ENCODE data around the gene IQSEC1. TPM values are rescaled to one million over a fixed set of nuclear protein-coding genes. Genes with fewer than 3 reads are reported as not detected.

Gene IQSEC1
- total RNA-seq, 2 donors from 2014 or later, result 22.7 to 24.5 TPM

GRCh38 chr3:12935861-12936830 lies 137.1 kb downstream of the IQSEC1 start:
- no peak for DNase-seq
- H3K27me3 ChIP-seq (ENCODE audit: control insufficient read depth, insufficient read depth, low read length, poor library complexity, severe bottlenecking), result no peaks in the 10 kb centered on the region
- WGBS, 2 experiments (ENCODE audit: insufficient coverage in 1 of 2, insufficient read length in 1 of 2), result 95 to 97% methylated on average over 49 to 67 of the region's 67 CpGs
- Mint-ChIP-seq H3K27me3 (ENCODE audit: insufficient read depth) (no peaks in the 10 kb centered on the region), H3K9me3 (no peaks in the 10 kb centered on the region), H3K4me3 (no peak overlapping the region), H3K27ac (no peak overlapping the region), H3K36me3 (ENCODE audit: low read depth) (no peaks in the 10 kb centered on the region), H3K4me1 (no peaks in the 10 kb centered on the region)
- no peak overlapping the region for H3K27ac ChIP-seq (ENCODE audit: low read depth, low read length)
- no peak overlapping the region for H3K4me3 ChIP-seq (ENCODE audit: low read length)
- H3K9ac ChIP-seq (ENCODE audit: extremely low read depth, low read length, poor library complexity, severe bottlenecking), result no peak overlapping the region
- TF ChIP-seq, protein P1, sequence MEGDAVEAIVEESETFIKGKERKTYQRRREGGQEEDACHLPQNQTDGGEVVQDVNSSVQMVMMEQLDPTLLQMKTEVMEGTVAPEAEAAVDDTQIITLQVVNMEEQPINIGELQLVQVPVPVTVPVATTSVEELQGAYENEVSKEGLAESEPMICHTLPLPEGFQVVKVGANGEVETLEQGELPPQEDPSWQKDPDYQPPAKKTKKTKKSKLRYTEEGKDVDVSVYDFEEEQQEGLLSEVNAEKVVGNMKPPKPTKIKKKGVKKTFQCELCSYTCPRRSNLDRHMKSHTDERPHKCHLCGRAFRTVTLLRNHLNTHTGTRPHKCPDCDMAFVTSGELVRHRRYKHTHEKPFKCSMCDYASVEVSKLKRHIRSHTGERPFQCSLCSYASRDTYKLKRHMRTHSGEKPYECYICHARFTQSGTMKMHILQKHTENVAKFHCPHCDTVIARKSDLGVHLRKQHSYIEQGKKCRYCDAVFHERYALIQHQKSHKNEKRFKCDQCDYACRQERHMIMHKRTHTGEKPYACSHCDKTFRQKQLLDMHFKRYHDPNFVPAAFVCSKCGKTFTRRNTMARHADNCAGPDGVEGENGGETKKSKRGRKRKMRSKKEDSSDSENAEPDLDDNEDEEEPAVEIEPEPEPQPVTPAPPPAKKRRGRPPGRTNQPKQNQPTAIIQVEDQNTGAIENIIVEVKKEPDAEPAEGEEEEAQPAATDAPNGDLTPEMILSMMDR (conservative IDR thresholded peaks at IDR 0.05), result no peak
- H3K36me3 ChIP-seq (ENCODE audit: control insufficient read depth, insufficient read depth, low read length), result peaks cover 7% of the 10 kb centered on the region
- H3K4me1 ChIP-seq (ENCODE audit: control insufficient read depth, insufficient read depth, low read length), result no peaks in the 10 kb centered on the region
- no peaks in the 10 kb centered on the region for H3K9me3 ChIP-seq (ENCODE audit: control insufficient read depth, low read length)

GRCh38 chr3:12935023-12935860 lies 138.0 kb downstream of the IQSEC1 start:
- Histone ChIP-seq H3K27me3 (ENCODE audit: control insufficient read depth, insufficient read depth, low read length, poor library complexity, severe bottlenecking) (no peaks in the 10 kb centered on the region), H3K36me3 (ENCODE audit: control insufficient read depth, insufficient read depth, low read length) (peaks cover 6% of the 10 kb centered on the region), H3K27ac (ENCODE audit: low read depth, low read length) (no peak overlapping the region), H3K4me3 (ENCODE audit: low read length) (no peak overlapping the region), H3K9me3 (ENCODE audit: control insufficient read depth, low read length) (no peaks in the 10 kb centered on the region), H3K9ac (ENCODE audit: extremely low read depth, low read length, poor library complexity, severe bottlenecking) (no peak overlapping the region), H3K4me1 (ENCODE audit: control insufficient read depth, insufficient read depth, low read length) (no peaks in the 10 kb centered on the region)
- Mint-ChIP-seq H3K27ac (no peak overlapping the region), H3K27me3 (ENCODE audit: insufficient read depth) (no peaks in the 10 kb centered on the region), H3K4me1 (no peaks in the 10 kb centered on the region), H3K9me3 (no peaks in the 10 kb centered on the region), H3K36me3 (ENCODE audit: low read depth) (no peaks in the 10 kb centered on the region), H3K4me3 (no peak overlapping the region)
- TF ChIP-seq, protein P1 (conservative IDR thresholded peaks at IDR 0.05), result no peak
- DNase-seq, result no peak
- WGBS, 2 experiments (ENCODE audit: insufficient coverage in 1 of 2, insufficient read length in 1 of 2), result 94 to 98% methylated on average over 31 to 37 of the region's 37 CpGs

DNA sequence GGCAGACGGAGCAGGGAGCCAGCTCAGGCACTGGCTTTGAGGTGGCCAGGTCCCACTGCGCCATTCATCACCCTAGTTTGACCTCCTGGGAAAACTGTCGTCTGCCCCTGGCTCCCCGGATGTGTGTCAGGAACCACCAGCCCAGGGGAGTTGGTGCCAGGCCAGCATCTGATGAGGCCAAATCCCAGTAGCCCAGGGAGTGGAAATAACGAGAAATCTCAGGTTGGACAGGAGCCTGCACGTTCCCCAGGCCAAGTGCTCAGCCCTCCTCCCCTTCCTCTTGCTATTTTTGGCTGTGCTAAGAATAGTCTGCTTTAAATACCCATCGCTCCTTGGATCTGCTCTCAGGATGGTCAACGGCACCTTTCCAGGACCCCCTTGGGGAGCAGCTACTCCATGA lies 138.8 kb downstream of the IQSEC1 start:
- H3K4me3 Mint-ChIP-seq, result no peak overlapping the region
- Histone ChIP-seq H3K4me3 (ENCODE audit: low read length) (no peak overlapping the region), H3K27ac (ENCODE audit: low read depth, low read length) (no peak overlapping the region), H3K9ac (ENCODE audit: extremely low read depth, low read length, poor library complexity, severe bottlenecking) (no peak overlapping the region), H3K9me3 (ENCODE audit: control insufficient read depth, low read length) (no peaks in the 10 kb centered on the region), H3K36me3 (ENCODE audit: control insufficient read depth, insufficient read depth, low read length) (peaks cover 6% of the 10 kb centered on the region), H3K4me1 (ENCODE audit: control insufficient read depth, insufficient read depth, low read length) (no peaks in the 10 kb centered on the region), H3K27me3 (ENCODE audit: control insufficient read depth, insufficient read depth, low read length, poor library complexity, severe bottlenecking) (no peaks in the 10 kb centered on the region)
- H3K4me1 Mint-ChIP-seq, result no peaks in the 10 kb centered on the region
- TF ChIP-seq, protein P1 (conservative IDR thresholded peaks at IDR 0.05), result no peak
- DNase-seq, result no peak
- no peaks in the 10 kb centered on the region for H3K9me3 Mint-ChIP-seq
- 85 to 87% methylated on average over 7 to 8 of the region's 8 CpGs for whole genome bisulfite sequencing, 2 experiments (ENCODE audit: insufficient coverage in 1 of 2, insufficient read length in 1 of 2)
- no peaks in the 10 kb centered on the region for H3K36me3 Mint-ChIP-seq (ENCODE audit: low read depth)
- H3K27ac Mint-ChIP-seq, result no peak overlapping the region
- no peaks in the 10 kb centered on the region for H3K27me3 Mint-ChIP-seq (ENCODE audit: insufficient read depth)
